ENCODE measurements around the gene ENPP3. TPM values are rescaled to one million over a fixed set of nuclear protein-coding genes. Genes with fewer than 3 reads are reported as not detected.

ENPP3 gene
- total and polyA plus RNA-seq, 2 of the 13 experiments (the other 11 are each of a cell fraction or from before 2014, with no cell fraction given): 40.0 to 75.4 TPM

- Histone ChIP-seq H3K9ac (ENCODE audit: insufficient read depth, low read depth, low read length) (no peak overlapping the region), H3K4me1 (ENCODE audit: insufficient read depth, low read length) (no peaks in the 10 kb centered on the region), H3K27ac (ENCODE audit: extremely low read length, insufficient read depth, low read length) (no peak overlapping the region), H3K36me3 (replicated peaks in 1 of 2; ENCODE audit: control insufficient read depth in 1 of 2, insufficient read depth in 2 of 2, low read length in 2 of 2) (peaks cover 19 to 70% of the 10 kb centered on the region in 2 experiments), H3K4me3 (replicated peaks in 1 of 3; ENCODE audit: insufficient read depth in 1 of 3, low read depth in 2 of 3, low read length in 3 of 3) (no peak overlapping the region), H4K20me1 (ENCODE audit: insufficient read depth, low read length) (no peaks in the 10 kb centered on the region), H3K79me2 (ENCODE audit: insufficient read depth, low read length) (no peaks in the 10 kb centered on the region), H3K9me3 (ENCODE audit: low read length) (no peaks in the 10 kb centered on the region), H3K4me2 (ENCODE audit: low read depth, low read length) (no peak overlapping the region), H2AFZ (ENCODE audit: low read length) (no peak overlapping the region), H3K27me3 (ENCODE audit: control insufficient read depth in 1 of 2, insufficient read depth in 2 of 2, low read length in 2 of 2) (no peaks in the 10 kb centered on the region)
- WGBS (ENCODE audit: low lambda C conversion rate): 98% methylated on average over 4 of the region's 4 CpGs
- DNase-seq (ENCODE audit: low spot score) (no peak), ATAC-seq (no peak), FAIRE-seq (no peak)
- intact Hi-C loops (cut with micrococcal nuclease; ENCODE audit: unreplicated experiment) (no loop called here), in situ Hi-C loops (cut with HindIII; ENCODE audit: extremely low pct_ligation_motif_present, low pct_unique_long_range_greater_than_20kb) (loop anchor here (25.0 kb wide), 1 partner anchor 527 kb away; no protein-coding TSS in a partner anchor)
- no TSS peak for BruUV-seq (replicated peaks)
- CTCF ChIA-PET (ENCODE audit: low intra/inter-chr PET ratio, low total read pairs): no interaction called here
- TF ChIP-seq DBP (CRISPR knock-in tag; IDR thresholded peaks at IDR 0.05; ENCODE audit: not compliant biosample characterization) (no peak), ZSCAN22 (CRISPR knock-in tag; IDR thresholded peaks at IDR 0.05) (no peak)
- POLR2A ChIA-PET: no interaction called here
Measured at GRCh38 chr6:131685266-131685780, 48.2 kb downstream of the ENPP3 start.

- no TSS peak for BruUV-seq (replicated peaks)
- Histone ChIP-seq H3K4me2 (ENCODE audit: low read depth, low read length) (no peak overlapping the region), H3K27me3 (ENCODE audit: control insufficient read depth in 1 of 2, insufficient read depth in 2 of 2, low read length in 2 of 2) (no peaks in the 10 kb centered on the region), H2AFZ (ENCODE audit: low read length) (no peak overlapping the region), H3K27ac (ENCODE audit: extremely low read length, insufficient read depth, low read length) (no peak overlapping the region), H3K36me3 (replicated peaks in 1 of 2; ENCODE audit: control insufficient read depth in 1 of 2, insufficient read depth in 2 of 2, low read length in 2 of 2) (peaks cover 17 to 68% of the 10 kb centered on the region in 2 experiments), H3K79me2 (ENCODE audit: insufficient read depth, low read length) (no peaks in the 10 kb centered on the region), H3K9me3 (ENCODE audit: low read length) (no peaks in the 10 kb centered on the region), H3K4me1 (ENCODE audit: insufficient read depth, low read length) (no peaks in the 10 kb centered on the region), H3K9ac (ENCODE audit: insufficient read depth, low read depth, low read length) (no peak overlapping the region), H3K4me3 (replicated peaks in 1 of 3; ENCODE audit: insufficient read depth in 1 of 3, low read depth in 2 of 3, low read length in 3 of 3) (no peak overlapping the region), H4K20me1 (ENCODE audit: insufficient read depth, low read length) (no peaks in the 10 kb centered on the region)
- 96% methylated on average over 3 of the region's 3 CpGs for WGBS (ENCODE audit: low lambda C conversion rate)
- FAIRE-seq (no peak), DNase-seq (ENCODE audit: low spot score) (no peak), ATAC-seq (no peak)
- ChIA-PET CTCF (ENCODE audit: low intra/inter-chr PET ratio, low total read pairs) (no interaction called here), POLR2A (no interaction called here)
- intact Hi-C loops (cut with micrococcal nuclease; ENCODE audit: unreplicated experiment) (no loop called here), in situ Hi-C loops (cut with HindIII; ENCODE audit: extremely low pct_ligation_motif_present, low pct_unique_long_range_greater_than_20kb) (loop anchor here (25.0 kb wide), 1 partner anchor 525 kb away; no protein-coding TSS in a partner anchor)
- TF ChIP-seq SOX5 (CRISPR knock-in tag; IDR thresholded peaks at IDR 0.05; ENCODE audit: borderline replicate concordance) (no peak), PAX8 (CRISPR knock-in tag; IDR thresholded peaks at IDR 0.05; ENCODE audit: borderline replicate concordance) (no peak), SALL1 (CRISPR knock-in tag; IDR thresholded peaks at IDR 0.05) (no peak), ZNF446 (CRISPR knock-in tag; IDR thresholded peaks at IDR 0.05) (no peak), POLR2A (IDR thresholded peaks at IDR 0.05; ENCODE audit: insufficient read depth in 1 of 2, low read depth in 2 of 2, low read length in 2 of 2) (no peak), MAX (IDR thresholded peaks at IDR 0.05) (no peak), FLYWCH1 (CRISPR knock-in tag; IDR thresholded peaks at IDR 0.05) (no peak), SP5 (CRISPR knock-in tag; IDR thresholded peaks at IDR 0.05; ENCODE audit: borderline replicate concordance, low read depth) (no peak), ZNF780A (CRISPR knock-in tag; IDR thresholded peaks at IDR 0.05) (no peak), SP140L (CRISPR knock-in tag; IDR thresholded peaks at IDR 0.05; ENCODE audit: borderline replicate concordance) (no peak), ZBTB25 (CRISPR knock-in tag; IDR thresholded peaks at IDR 0.05) (no peak)
Measured at GRCh38 chr6:131687022-131687421, 49.9 kb downstream of the ENPP3 start.
